ENCODE measurements around the gene GTF3C5. TPM values are rescaled to one million over a fixed set of nuclear protein-coding genes. Genes with fewer than 3 reads are reported as not detected.

Gene GTF3C5
- total RNA-seq, 3 donors from 2014 or later (not counting 1 experiment from before 2014, with no cell fraction given), result 52.6 to 69.2 (median 60.4) TPM

- 90% methylated on average over 16 of the region's 16 CpGs for WGBS (ENCODE audit: insufficient coverage)
- Mint-ChIP-seq H3K36me3 (peaks cover 11% of the 10 kb centered on the region), H3K4me1 (peaks cover 0 to 4% of the 10 kb centered on the region in 2 donors), H3K9me3 (peaks cover 0 to 7% of the 10 kb centered on the region in 2 donors), H3K4me3 (no peak overlapping the region), H3K27me3 (ENCODE audit: low read depth in 2 of 2) (no peaks in the 10 kb centered on the region), H3K27ac (no peak overlapping the region)
- TF ChIP-seq CTCF (IDR thresholded peaks at IDR 0.05), result no peak
- no peaks in the 10 kb centered on the region for H3K9me3 ChIP-seq (ENCODE audit: control insufficient read depth, insufficient read depth, low read length)
- no peaks in the 10 kb centered on the region for H3K27me3 ChIP-seq (ENCODE audit: control insufficient read depth, insufficient read depth, low read length)
- DNase-seq, result no peak
- ATAC-seq, result no peak
- H3K36me3 ChIP-seq (ENCODE audit: control insufficient read depth, insufficient read depth, low read length), result peaks cover 65% of the 10 kb centered on the region
- H3K4me3 ChIP-seq (ENCODE audit: low read length), result no peak overlapping the region
- no peak overlapping the region for H3K27ac ChIP-seq (ENCODE audit: low read length)
- peaks cover 1% of the 10 kb centered on the region for H3K4me1 ChIP-seq (ENCODE audit: control insufficient read depth, insufficient read depth, low read length)
- intact Hi-C loops (cut with micrococcal nuclease), result no loop called here
Observed at GRCh38 chr9:133098104-133098754, 67.4 kb downstream of the GTF3C5 start.

GRCh38 chr9:133098871-133099270 lies 68.1 kb downstream of the GTF3C5 start:
- intact Hi-C loops (cut with micrococcal nuclease), result no loop called here
- Histone ChIP-seq H3K4me3 (ENCODE audit: low read length) (no peak overlapping the region), H3K36me3 (ENCODE audit: control insufficient read depth, insufficient read depth, low read length) (peaks cover 72% of the 10 kb centered on the region), H3K27ac (ENCODE audit: low read length) (no peak overlapping the region), H3K27me3 (ENCODE audit: control insufficient read depth, insufficient read depth, low read length) (no peaks in the 10 kb centered on the region), H3K4me1 (ENCODE audit: control insufficient read depth, insufficient read depth, low read length) (peaks cover 5% of the 10 kb centered on the region), H3K9me3 (ENCODE audit: control insufficient read depth, insufficient read depth, low read length) (no peaks in the 10 kb centered on the region)
- no peak for TF ChIP-seq CTCF (IDR thresholded peaks at IDR 0.05)
- peaks cover 11% of the 10 kb centered on the region for H3K36me3 Mint-ChIP-seq
- H3K9me3 Mint-ChIP-seq, result peaks cover 0 to 7% of the 10 kb centered on the region in 2 donors
- ATAC-seq, result no peak
- H3K4me1 Mint-ChIP-seq, result peaks cover 0 to 6% of the 10 kb centered on the region in 2 donors
- no peak overlapping the region for H3K4me3 Mint-ChIP-seq
- DNase-seq, result no peak
- no peak overlapping the region for H3K27ac Mint-ChIP-seq
- over 99% methylated on average over 5 of the region's 5 CpGs for WGBS (ENCODE audit: insufficient coverage)
- no peaks in the 10 kb centered on the region for H3K27me3 Mint-ChIP-seq (ENCODE audit: low read depth in 2 of 2)

GRCh38 chr9:133099726-133100505 lies 69.1 kb downstream of the GTF3C5 start:
- ATAC-seq (no peak), DNase-seq (no peak)
- Mint-ChIP-seq H3K36me3 (peaks cover 11% of the 10 kb centered on the region), H3K27ac (no peak overlapping the region), H3K27me3 (ENCODE audit: low read depth in 2 of 2) (no peaks in the 10 kb centered on the region), H3K4me3 (no peak overlapping the region), H3K4me1 (peaks cover 0 to 6% of the 10 kb centered on the region in 2 donors), H3K9me3 (peaks cover 0 to 7% of the 10 kb centered on the region in 2 donors)
- Histone ChIP-seq H3K27ac (ENCODE audit: low read length) (no peak overlapping the region), H3K27me3 (ENCODE audit: control insufficient read depth, insufficient read depth, low read length) (no peaks in the 10 kb centered on the region), H3K4me1 (ENCODE audit: control insufficient read depth, insufficient read depth, low read length) (peaks cover 5% of the 10 kb centered on the region), H3K9me3 (ENCODE audit: control insufficient read depth, insufficient read depth, low read length) (no peaks in the 10 kb centered on the region), H3K36me3 (ENCODE audit: control insufficient read depth, insufficient read depth, low read length) (peaks cover 77% of the 10 kb centered on the region), H3K4me3 (ENCODE audit: low read length) (no peak overlapping the region)
- no peak for TF ChIP-seq CTCF (IDR thresholded peaks at IDR 0.05)
- intact Hi-C loops (cut with micrococcal nuclease), result no loop called here
- 97% methylated on average over 12 of the region's 12 CpGs for WGBS (ENCODE audit: insufficient coverage)
